Sigmoid colon (tissue), 4 donors: Measurements from ENCODE around the gene ZNF426.

Source experiments
- EP300 ChIP-seq, 4 donors: sonication (generic); formaldehyde crosslinking; IDR thresholded peaks; one replicate each; pipeline ENCODE4 v1.6.1; 2017; ENCODE audit warnings: antibody characterized with exemption in 4 of 4
- POLR2A ChIP-seq, 2 donors: fragments of 450-650 bp; IDR thresholded peaks; one replicate each; pipeline ENCODE4 v1.6.1; 2016; ENCODE audit warnings: antibody characterized with exemption in 2 of 2, mild to moderate bottlenecking in 2 of 2, moderate library complexity in 2 of 2

DNA sequence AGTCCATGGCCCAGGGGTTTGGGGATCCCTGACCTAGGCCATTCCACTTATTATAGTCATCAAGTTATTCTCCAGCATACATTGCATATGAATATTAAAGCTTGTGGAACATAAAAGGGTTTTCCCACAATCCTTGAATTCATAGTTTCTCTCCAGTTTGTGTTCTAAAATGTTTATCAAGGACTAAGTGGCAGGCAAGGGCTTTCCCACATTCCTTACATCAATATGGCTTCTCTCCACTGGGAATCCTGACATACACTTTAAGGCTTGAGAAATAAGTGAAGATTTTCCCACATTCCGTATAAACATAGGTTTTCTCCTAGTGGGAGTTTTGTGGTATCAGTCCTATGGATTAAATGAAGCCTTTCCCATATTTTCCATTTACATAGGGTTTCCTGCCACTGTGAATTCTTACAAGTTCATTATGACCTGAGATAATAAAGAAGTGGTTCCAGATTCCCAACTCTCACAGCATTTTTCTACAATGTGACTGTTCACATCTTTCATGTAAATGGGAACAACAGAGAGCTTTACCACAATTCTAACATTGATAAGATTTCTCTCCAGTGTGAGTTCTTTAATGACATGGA lies 14.5 kb downstream of the ZNF426 start:
- TF ChIP-seq POLR2A (IDR thresholded peaks at IDR 0.05) (no peak), EP300 (IDR thresholded peaks at IDR 0.05) (no peak)
